Measurements from ENCODE around the gene WNT7B.
A peak's percentile ranks its signal among the peaks of the same experiment; 100 is the strongest.

WNT7B gene

GRCh38 chr22:45885941-45886395 is 91.0 kb downstream of the WNT7B start:
- H3K14ac ChIP-seq (ENCODE audit: low read length): peak overlapping the region; percentile 94
- H2BK12ac ChIP-seq (ENCODE audit: low read length): peak overlapping the region; percentile 99
- H2BK5ac ChIP-seq (ENCODE audit: low read length): peak overlapping the region; percentile 87
- peaks cover 0 to 6% of the 10 kb centered on the region in 2 donors for H3K9me3 ChIP-seq (replicated peaks in 1 of 2; ENCODE audit: control insufficient read depth in 2 of 2, insufficient read depth in 1 of 2, low read depth in 1 of 2, low read length in 2 of 2)
- H3K4me3 ChIP-seq (ENCODE audit: low read length in 2 of 2): no peak overlapping the region
- H3K18ac ChIP-seq (ENCODE audit: low read length): peak overlapping the region; percentile 96
- H4K91ac ChIP-seq (ENCODE audit: low read depth, low read length, poor library complexity): no peak overlapping the region
- peak overlapping the region; percentile 84 for H3K4ac ChIP-seq (ENCODE audit: low read length)
- H2AFZ ChIP-seq (ENCODE audit: low read length): peak overlapping the region; percentile 91
- peaks cover 0 to 2% of the 10 kb centered on the region in 2 donors for H3K36me3 ChIP-seq (replicated peaks in 1 of 2; ENCODE audit: control insufficient read depth in 2 of 2, insufficient read depth in 2 of 2, low read length in 2 of 2)
- H3K9ac ChIP-seq (ENCODE audit: low read depth, low read length, poor library complexity): peak overlapping the region; percentile 60
- peak overlapping the region; percentile 100 for H2AK5ac ChIP-seq (ENCODE audit: low read depth, low read length)
- peak overlapping the region; percentile 93 for H3K23ac ChIP-seq (ENCODE audit: low read depth, low read length, poor library complexity)
- peak overlapping the region; percentile 11 for H3K4me2 ChIP-seq (ENCODE audit: insufficient read depth, low read length, poor library complexity, severe bottlenecking)
- H3K79me1 ChIP-seq (ENCODE audit: low read depth, low read length): peaks cover 6% of the 10 kb centered on the region
- H3K27ac ChIP-seq (replicated peaks; ENCODE audit: low read length): no peak overlapping the region
- peak overlapping the region; percentile 100 for H2BK15ac ChIP-seq (ENCODE audit: low read length)
- peak overlapping the region; percentile 100 for H2BK120ac ChIP-seq (ENCODE audit: low read depth, low read length)
- H3K27me3 ChIP-seq (ENCODE audit: control insufficient read depth in 3 of 3, insufficient read depth in 3 of 3, low read depth in 1 of 3, low read length in 3 of 3): peaks cover 0 to 33% (median 3%) of the 10 kb centered on the region in 3 experiments
- H3K4me1 ChIP-seq (ENCODE audit: control insufficient read depth in 2 of 2, insufficient read depth in 1 of 2, low read depth in 1 of 2, low read length in 2 of 2): peaks cover 38 to 46% of the 10 kb centered on the region in 2 donors
- no CpG with 5 or more reads among the region's 21 CpGs for WGBS, 2 donors (ENCODE audit: extremely low coverage in 2 of 2, insufficient read length in 2 of 2, insufficient replicate concordance in 1 of 2)
- peak overlapping the region; percentile 82 for H4K8ac ChIP-seq (ENCODE audit: low read depth, low read length)
- DNase-seq (ENCODE audit: low spot score): no peak

- Histone ChIP-seq H2BK12ac (ENCODE audit: low read length) (peak overlapping the region; percentile 98), H3K27ac (replicated peaks; ENCODE audit: low read length) (no peak overlapping the region), H4K8ac (ENCODE audit: low read depth, low read length) (peak overlapping the region; percentile 65), H3K36me3 (replicated peaks in 1 of 2; ENCODE audit: control insufficient read depth in 2 of 2, insufficient read depth in 2 of 2, low read length in 2 of 2) (peaks cover 0 to 2% of the 10 kb centered on the region in 2 donors), H3K4me2 (ENCODE audit: insufficient read depth, low read length, poor library complexity, severe bottlenecking) (no peak overlapping the region), H2AFZ (ENCODE audit: low read length) (peak overlapping the region; percentile 91), H2BK5ac (ENCODE audit: low read length) (peak overlapping the region; percentile 87), H3K79me1 (ENCODE audit: low read depth, low read length) (peaks cover 6% of the 10 kb centered on the region), H3K9ac (ENCODE audit: low read depth, low read length, poor library complexity) (peak overlapping the region; percentile 21), H2BK15ac (ENCODE audit: low read length) (peak overlapping the region; percentile 100), H3K23ac (ENCODE audit: low read depth, low read length, poor library complexity) (no peak overlapping the region), H3K4me1 (ENCODE audit: control insufficient read depth in 2 of 2, insufficient read depth in 1 of 2, low read depth in 1 of 2, low read length in 2 of 2) (peaks cover 44 to 52% of the 10 kb centered on the region in 2 donors), H3K14ac (ENCODE audit: low read length) (peak overlapping the region; percentile 38), H2AK5ac (ENCODE audit: low read depth, low read length) (peak overlapping the region; percentile 100), H3K4me3 (ENCODE audit: low read length in 2 of 2) (no peak overlapping the region), H4K91ac (ENCODE audit: low read depth, low read length, poor library complexity) (no peak overlapping the region), H3K27me3 (ENCODE audit: control insufficient read depth in 3 of 3, insufficient read depth in 3 of 3, low read depth in 1 of 3, low read length in 3 of 3) (peaks cover 0 to 35% (median 3%) of the 10 kb centered on the region in 3 experiments), H3K9me3 (replicated peaks in 1 of 2; ENCODE audit: control insufficient read depth in 2 of 2, insufficient read depth in 1 of 2, low read depth in 1 of 2, low read length in 2 of 2) (peaks cover 0 to 6% of the 10 kb centered on the region in 2 donors), H2BK120ac (ENCODE audit: low read depth, low read length) (peak overlapping the region; percentile 100), H3K4ac (ENCODE audit: low read length) (peak overlapping the region; percentile 61), H3K18ac (ENCODE audit: low read length) (peak overlapping the region; percentile 96)
- WGBS, 2 donors (ENCODE audit: extremely low coverage in 2 of 2, insufficient read length in 2 of 2, insufficient replicate concordance in 1 of 2): no CpG with 5 or more reads among the region's 16 CpGs
- DNase-seq (ENCODE audit: low spot score): no peak
Observed at GRCh38 chr22:45885171-45885840, 91.7 kb downstream of the WNT7B start.

DNA sequence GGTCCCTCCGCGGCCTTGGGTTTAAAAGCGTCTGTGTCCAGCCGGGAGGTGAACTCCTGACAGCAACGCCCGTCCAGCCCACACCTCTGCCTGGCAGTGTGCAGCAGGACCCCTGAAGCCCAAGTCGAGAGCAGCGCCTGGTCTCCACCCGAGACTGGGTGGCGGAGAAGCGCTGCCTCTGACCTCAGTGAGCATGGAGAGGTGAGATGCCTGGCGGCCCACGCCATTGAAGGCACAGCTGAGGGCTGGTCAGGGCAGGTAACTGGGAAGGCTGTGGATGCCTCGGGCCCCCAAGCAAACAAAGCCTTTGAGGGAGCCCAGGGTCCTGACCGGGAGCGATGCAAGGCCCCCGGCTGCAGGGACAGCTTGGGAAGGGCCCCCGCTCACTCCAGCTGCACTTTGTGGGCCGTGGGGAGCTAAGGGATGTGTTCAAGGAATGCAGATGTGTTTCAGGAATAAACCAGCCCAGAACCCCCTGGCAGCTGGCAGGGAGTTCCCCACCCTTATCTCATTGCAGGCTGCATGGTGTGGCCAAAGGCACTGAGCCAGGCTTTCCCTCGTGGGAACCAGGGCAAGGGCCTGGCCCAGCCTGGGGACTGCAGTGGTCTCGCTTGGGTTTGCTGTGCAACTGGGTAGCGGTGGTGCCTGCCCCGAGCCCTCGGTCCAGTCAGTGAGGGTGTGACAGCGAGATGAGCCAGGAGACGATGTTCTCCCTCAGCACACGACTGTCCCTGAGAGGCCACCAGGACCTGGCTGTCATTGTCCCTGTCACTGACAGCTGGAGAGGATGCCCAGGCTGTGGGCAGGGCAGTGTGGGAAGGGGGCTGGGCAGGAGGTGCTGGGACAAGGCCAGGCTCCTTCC is 92.5 kb downstream of the WNT7B start:
- peak overlapping the region; percentile 71 for H3K23ac ChIP-seq (ENCODE audit: low read depth, low read length, poor library complexity)
- peaks cover 48 to 55% of the 10 kb centered on the region in 2 donors for H3K4me1 ChIP-seq (ENCODE audit: control insufficient read depth in 2 of 2, insufficient read depth in 1 of 2, low read depth in 1 of 2, low read length in 2 of 2)
- peak overlapping the region; percentile 87 for H2BK5ac ChIP-seq (ENCODE audit: low read length)
- H3K79me1 ChIP-seq (ENCODE audit: low read depth, low read length): peaks cover 6% of the 10 kb centered on the region
- peak overlapping the region; percentile 94 for H2BK120ac ChIP-seq (ENCODE audit: low read depth, low read length)
- H3K27ac ChIP-seq (replicated peaks; ENCODE audit: low read length): no peak overlapping the region
- H3K18ac ChIP-seq (ENCODE audit: low read length): peak overlapping the region; percentile 95
- H2AFZ ChIP-seq (ENCODE audit: low read length): no peak overlapping the region
- H3K27me3 ChIP-seq (ENCODE audit: control insufficient read depth in 3 of 3, insufficient read depth in 3 of 3, low read depth in 1 of 3, low read length in 3 of 3): peaks cover 0 to 43% (median 3%) of the 10 kb centered on the region in 3 experiments
- WGBS, 2 donors (ENCODE audit: extremely low coverage in 2 of 2, insufficient read length in 2 of 2, insufficient replicate concordance in 1 of 2): no CpG with 5 or more reads among the region's 27 CpGs
- H2BK12ac ChIP-seq (ENCODE audit: low read length): peak overlapping the region; percentile 98
- H3K4ac ChIP-seq (ENCODE audit: low read length): peak overlapping the region; percentile 61
- H4K8ac ChIP-seq (ENCODE audit: low read depth, low read length): no peak overlapping the region
- peak overlapping the region; percentile 76 for H3K9ac ChIP-seq (ENCODE audit: low read depth, low read length, poor library complexity)
- peaks cover 0 to 2% of the 10 kb centered on the region in 2 donors for H3K36me3 ChIP-seq (replicated peaks in 1 of 2; ENCODE audit: control insufficient read depth in 2 of 2, insufficient read depth in 2 of 2, low read length in 2 of 2)
- no peak overlapping the region for H3K4me2 ChIP-seq (ENCODE audit: insufficient read depth, low read length, poor library complexity, severe bottlenecking)
- peaks cover 0 to 6% of the 10 kb centered on the region in 2 donors for H3K9me3 ChIP-seq (replicated peaks in 1 of 2; ENCODE audit: control insufficient read depth in 2 of 2, insufficient read depth in 1 of 2, low read depth in 1 of 2, low read length in 2 of 2)
- peak overlapping the region; percentile 97 for H3K14ac ChIP-seq (ENCODE audit: low read length)
- H2BK15ac ChIP-seq (ENCODE audit: low read length): peak overlapping the region; percentile 100
- DNase-seq (ENCODE audit: low spot score): no peak
- H2AK5ac ChIP-seq (ENCODE audit: low read depth, low read length): peak overlapping the region; percentile 100
- peak overlapping the region; percentile 85 for H4K91ac ChIP-seq (ENCODE audit: low read depth, low read length, poor library complexity)
- no peak overlapping the region for H3K4me3 ChIP-seq (ENCODE audit: low read length in 2 of 2)

All from neuronal stem cell (in vitro differentiated cells).